OCI-LY1 (cell line): ENCODE results near the gene TMEM121.

Experiments used
- H2AFZ ChIP-seq: fragments of 200-600 bp; sonication (generic), shearing (Covaris generic); 2 replicates; pipeline ENCODE4 v1.6.0; 2014; ENCODE audit warnings: antibody characterized with exemption, mild to moderate bottlenecking, low read length
- H3F3A ChIP-seq: fragments of 200-600 bp; sonication (generic), shearing (Covaris generic); 2 replicates; pipeline ENCODE4 v1.6.0; 2014; ENCODE audit warnings: mild to moderate bottlenecking, antibody characterized with exemption, low read length, moderate library complexity; ENCODE audit not compliant: insufficient read depth
- H3K27ac ChIP-seq: fragments of 200-600 bp; sonication (generic); 2 replicates; pipeline ENCODE4 v1.5.1; 2014; ENCODE audit warnings: low read length, mixed run types, mild to moderate bottlenecking, low read depth; ENCODE audit not compliant: poor library complexity, severe bottlenecking
- H3K27me3 ChIP-seq: fragments of 200-600 bp; sonication (generic); 2 replicates; pipeline ENCODE4 v1.6.0; 2014; ENCODE audit warnings: antibody characterized with exemption, mild to moderate bottlenecking, low read length, moderate library complexity; ENCODE audit not compliant: insufficient read depth
- H3K36me3 ChIP-seq: fragments of 200-600 bp; sonication (generic); 2 replicates; pipeline ENCODE4 v1.6.1; 2014; ENCODE audit warnings: mild to moderate bottlenecking, antibody characterized with exemption, low read length, moderate library complexity, mixed read lengths; ENCODE audit not compliant: insufficient read depth
- H3K4me1 ChIP-seq: fragments of 200-600 bp; sonication (generic); 2 replicates; pipeline ENCODE4 v1.5.1; 2014; ENCODE audit warnings: mild to moderate bottlenecking, low read length, moderate library complexity; ENCODE audit not compliant: insufficient read depth, severe bottlenecking
- H3K4me2 ChIP-seq: fragments of 200-600 bp; sonication (generic), shearing (Covaris generic); 2 replicates; pipeline ENCODE4 v1.6.1; 2014; ENCODE audit warnings: low read length
- H3K4me3 ChIP-seq: fragments of 200-600 bp; sonication (generic); 2 replicates; pipeline ENCODE4 v1.5.1; 2014; ENCODE audit warnings: low read length, low read depth, mild to moderate bottlenecking, mixed read lengths; ENCODE audit not compliant: poor library complexity, severe bottlenecking
- H3K79me2 ChIP-seq: fragments of 200-600 bp; shearing (Covaris generic); 2 replicates; pipeline ENCODE4 v1.6.1; 2016; ENCODE audit warnings: mixed run types, low read length, mixed read lengths; ENCODE audit not compliant: insufficient read depth
- H3K9ac ChIP-seq: fragments of 200-600 bp; sonication (generic), shearing (Covaris generic); 2 replicates; pipeline ENCODE4 v1.6.1; 2014; ENCODE audit warnings: mild to moderate bottlenecking, low read length, mixed read lengths
- H3K9me2 ChIP-seq: fragments of 200-600 bp; sonication (generic), shearing (Covaris generic); 2 replicates; pipeline ENCODE4 v1.6.1; 2014; ENCODE audit warnings: low read depth, mild to moderate bottlenecking, low read length, mixed read lengths
- H3K9me3 ChIP-seq: fragments of 200-600 bp; shearing (Covaris generic); 2 replicates; pipeline ENCODE4 v1.6.1; 2014; ENCODE audit warnings: low read length, mixed read lengths
- H4K20me1 ChIP-seq: fragments of 200-600 bp; sonication (generic), shearing (Covaris generic); 2 replicates; pipeline ENCODE4 v1.6.0; 2016; ENCODE audit warnings: mild to moderate bottlenecking, low read length; ENCODE audit not compliant: insufficient read depth
- EZH2 ChIP-seq: fragments of 200-600 bp; sonication (generic), shearing (Covaris generic); IDR thresholded peaks from 2 replicates; pipeline ENCODE4 v1.8.0; 2017; ENCODE audit warnings: borderline replicate concordance, mixed run types, mild to moderate bottlenecking, antibody characterized with exemption, low read length, moderate library complexity, mixed read lengths
- TF ChIP-seq, protein P1 (sequence below): fragments of 200-600 bp; sonication (generic), shearing (Covaris generic); IDR thresholded peaks from 2 replicates; pipeline ENCODE4 v1.5.1; 2017; ENCODE audit warnings: mild to moderate bottlenecking, antibody characterized with exemption, low read length, moderate library complexity, mixed read lengths

Gene TMEM121

DNA sequence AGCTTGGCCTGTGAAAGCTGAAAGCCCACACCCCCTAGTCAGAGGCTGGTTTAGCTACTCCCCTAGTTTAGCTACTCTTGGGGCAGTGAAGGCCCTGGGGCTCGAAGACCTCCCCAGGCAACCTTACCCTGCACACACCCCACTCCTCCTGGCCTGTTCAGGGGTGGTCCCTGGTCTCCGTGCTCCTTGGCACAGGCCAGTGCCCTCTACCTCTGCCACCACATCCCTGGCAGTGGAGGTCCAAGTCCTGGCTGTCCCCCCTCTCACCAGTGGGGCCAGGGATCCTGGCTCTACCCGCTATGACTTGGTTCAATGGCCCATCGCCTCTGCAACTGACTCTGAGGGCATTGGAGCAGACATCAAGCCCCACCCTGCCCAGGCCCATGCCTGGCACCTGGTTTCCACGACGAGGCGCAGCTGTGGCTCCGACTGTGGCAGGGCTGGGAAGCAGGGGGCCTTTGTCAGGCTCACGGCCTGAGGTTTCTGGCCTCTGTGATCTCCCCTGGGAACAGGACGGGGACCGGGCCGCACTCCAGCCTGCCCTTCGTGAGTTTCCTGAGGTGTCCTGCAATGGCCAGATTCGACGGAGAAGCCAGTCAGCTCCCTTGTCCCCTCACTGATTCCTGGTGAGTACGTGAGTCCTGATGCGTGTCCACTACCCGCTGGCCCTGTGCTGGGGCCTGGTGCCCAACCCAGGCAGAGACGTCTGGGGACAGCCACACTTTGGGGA is 5.7 kb downstream of the TMEM121 start:
- H3K4me3 ChIP-seq, result no peak overlapping the region
- no peaks in the 10 kb centered on the region for H3K9me2 ChIP-seq
- no peak overlapping the region for H3K9ac ChIP-seq
- H3K9me3 ChIP-seq, result no peaks in the 10 kb centered on the region
- H3K4me2 ChIP-seq, result no peak overlapping the region
- H3K27me3 ChIP-seq, result peaks cover 20% of the 10 kb centered on the region
- no peak overlapping the region for H2AFZ ChIP-seq
- no peak overlapping the region for H3K27ac ChIP-seq
- H3K79me2 ChIP-seq, result no peaks in the 10 kb centered on the region
- peaks cover 28% of the 10 kb centered on the region for H3K4me1 ChIP-seq
- no peaks in the 10 kb centered on the region for H3F3A ChIP-seq
- TF ChIP-seq EZH2, result no peak
- TF ChIP-seq, protein P1, sequence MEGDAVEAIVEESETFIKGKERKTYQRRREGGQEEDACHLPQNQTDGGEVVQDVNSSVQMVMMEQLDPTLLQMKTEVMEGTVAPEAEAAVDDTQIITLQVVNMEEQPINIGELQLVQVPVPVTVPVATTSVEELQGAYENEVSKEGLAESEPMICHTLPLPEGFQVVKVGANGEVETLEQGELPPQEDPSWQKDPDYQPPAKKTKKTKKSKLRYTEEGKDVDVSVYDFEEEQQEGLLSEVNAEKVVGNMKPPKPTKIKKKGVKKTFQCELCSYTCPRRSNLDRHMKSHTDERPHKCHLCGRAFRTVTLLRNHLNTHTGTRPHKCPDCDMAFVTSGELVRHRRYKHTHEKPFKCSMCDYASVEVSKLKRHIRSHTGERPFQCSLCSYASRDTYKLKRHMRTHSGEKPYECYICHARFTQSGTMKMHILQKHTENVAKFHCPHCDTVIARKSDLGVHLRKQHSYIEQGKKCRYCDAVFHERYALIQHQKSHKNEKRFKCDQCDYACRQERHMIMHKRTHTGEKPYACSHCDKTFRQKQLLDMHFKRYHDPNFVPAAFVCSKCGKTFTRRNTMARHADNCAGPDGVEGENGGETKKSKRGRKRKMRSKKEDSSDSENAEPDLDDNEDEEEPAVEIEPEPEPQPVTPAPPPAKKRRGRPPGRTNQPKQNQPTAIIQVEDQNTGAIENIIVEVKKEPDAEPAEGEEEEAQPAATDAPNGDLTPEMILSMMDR, result no peak
- no peaks in the 10 kb centered on the region for H3K36me3 ChIP-seq
- no peaks in the 10 kb centered on the region for H4K20me1 ChIP-seq

DNA sequence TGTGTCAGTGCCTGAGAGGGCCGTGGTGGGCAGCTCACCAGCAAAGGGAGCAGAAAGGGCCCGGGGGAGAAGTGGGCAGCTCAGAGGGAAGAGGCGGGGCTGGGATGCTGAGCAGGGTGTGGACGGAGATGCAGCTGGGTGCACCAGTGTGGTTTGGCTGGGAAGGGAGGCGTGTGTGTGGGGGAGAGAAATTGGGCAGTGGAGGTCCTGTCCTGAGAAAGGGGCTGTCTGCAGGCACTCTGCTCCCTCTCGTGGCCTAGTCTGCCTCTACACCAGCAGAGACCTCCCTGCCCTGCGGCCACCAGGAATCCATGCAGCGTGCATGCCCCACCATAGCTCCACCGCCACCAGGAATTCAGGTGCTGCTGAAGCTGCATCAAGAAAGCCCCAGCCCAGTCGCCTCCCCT is 6.4 kb downstream of the TMEM121 start:
- Histone ChIP-seq H4K20me1 (no peaks in the 10 kb centered on the region), H3K9ac (no peak overlapping the region), H3K27ac (no peak overlapping the region), H3K4me3 (no peak overlapping the region), H3K36me3 (no peaks in the 10 kb centered on the region), H3K9me3 (no peaks in the 10 kb centered on the region), H2AFZ (no peak overlapping the region), H3K27me3 (peaks cover 25% of the 10 kb centered on the region), H3K4me1 (peaks cover 21% of the 10 kb centered on the region), H3K79me2 (no peaks in the 10 kb centered on the region), H3K4me2 (no peak overlapping the region), H3K9me2 (no peaks in the 10 kb centered on the region), H3F3A (no peaks in the 10 kb centered on the region)
- no peak for TF ChIP-seq EZH2
- TF ChIP-seq, protein P1, result peak; percentile 67

DNA sequence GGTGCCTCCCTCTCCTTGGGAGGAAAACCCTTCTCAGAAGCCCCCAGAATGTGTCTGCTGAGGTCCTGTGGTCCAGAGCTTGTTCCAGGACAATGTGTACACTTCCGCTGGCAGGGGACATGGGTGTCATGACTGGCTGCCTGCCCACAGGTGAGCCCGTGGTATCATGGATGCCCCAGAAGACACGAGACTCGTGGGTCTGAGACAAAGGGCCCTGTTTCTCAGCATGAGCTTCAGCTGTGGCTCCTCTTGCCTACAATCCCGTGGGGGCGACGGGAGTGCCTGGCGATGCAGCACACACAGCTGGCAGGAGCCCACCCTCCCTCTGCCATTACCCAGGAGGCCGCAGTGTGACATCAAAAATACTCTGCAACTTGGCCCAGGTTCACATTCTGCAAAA is 7.0 kb downstream of the TMEM121 start:
- Histone ChIP-seq H3K27me3 (peaks cover 25% of the 10 kb centered on the region), H3K27ac (no peak overlapping the region), H3F3A (no peaks in the 10 kb centered on the region), H3K36me3 (no peaks in the 10 kb centered on the region), H3K4me3 (no peak overlapping the region), H3K4me2 (no peak overlapping the region), H3K79me2 (no peaks in the 10 kb centered on the region), H4K20me1 (no peaks in the 10 kb centered on the region), H3K9me2 (no peaks in the 10 kb centered on the region), H2AFZ (no peak overlapping the region), H3K9me3 (no peaks in the 10 kb centered on the region), H3K4me1 (peaks cover 18% of the 10 kb centered on the region), H3K9ac (no peak overlapping the region)
- TF ChIP-seq, protein P1, result no peak
- TF ChIP-seq EZH2, result no peak
